GM12873 (cell line): ENCODE data around the gene TYK2.

Experiments
- TF ChIP-seq, protein P1 (sequence below): IDR thresholded peaks from 2 replicates; pipeline ENCODE4 v1.5.1; 2012; ENCODE audit warnings: low read depth, mild to moderate bottlenecking, moderate library complexity, low read length, control low read depth; ENCODE audit not compliant: insufficient read depth; ENCODE audit errors: missing control alignments

Gene TYK2

DNA sequence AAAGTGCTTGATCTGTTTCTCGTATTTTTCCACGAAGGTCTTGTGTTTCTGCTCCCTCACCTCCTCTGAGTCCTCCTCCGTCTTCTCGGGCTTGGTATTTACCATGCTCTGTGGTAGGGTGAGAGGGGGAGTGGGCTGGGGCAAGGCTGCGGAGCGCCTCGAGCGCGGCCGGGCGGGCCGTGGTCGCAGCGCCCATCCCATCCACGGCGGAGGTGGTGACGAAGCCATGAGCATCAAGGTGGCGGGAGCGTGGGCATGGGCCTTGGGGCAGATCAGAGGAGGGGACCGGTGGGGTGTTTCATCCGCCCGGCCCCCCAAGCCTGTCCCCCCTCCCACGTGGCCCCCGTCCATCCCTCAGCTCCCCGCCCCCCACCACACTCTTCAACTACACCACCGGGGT lies 15.1 kb upstream of the TYK2 start:
- TF ChIP-seq, protein P1, sequence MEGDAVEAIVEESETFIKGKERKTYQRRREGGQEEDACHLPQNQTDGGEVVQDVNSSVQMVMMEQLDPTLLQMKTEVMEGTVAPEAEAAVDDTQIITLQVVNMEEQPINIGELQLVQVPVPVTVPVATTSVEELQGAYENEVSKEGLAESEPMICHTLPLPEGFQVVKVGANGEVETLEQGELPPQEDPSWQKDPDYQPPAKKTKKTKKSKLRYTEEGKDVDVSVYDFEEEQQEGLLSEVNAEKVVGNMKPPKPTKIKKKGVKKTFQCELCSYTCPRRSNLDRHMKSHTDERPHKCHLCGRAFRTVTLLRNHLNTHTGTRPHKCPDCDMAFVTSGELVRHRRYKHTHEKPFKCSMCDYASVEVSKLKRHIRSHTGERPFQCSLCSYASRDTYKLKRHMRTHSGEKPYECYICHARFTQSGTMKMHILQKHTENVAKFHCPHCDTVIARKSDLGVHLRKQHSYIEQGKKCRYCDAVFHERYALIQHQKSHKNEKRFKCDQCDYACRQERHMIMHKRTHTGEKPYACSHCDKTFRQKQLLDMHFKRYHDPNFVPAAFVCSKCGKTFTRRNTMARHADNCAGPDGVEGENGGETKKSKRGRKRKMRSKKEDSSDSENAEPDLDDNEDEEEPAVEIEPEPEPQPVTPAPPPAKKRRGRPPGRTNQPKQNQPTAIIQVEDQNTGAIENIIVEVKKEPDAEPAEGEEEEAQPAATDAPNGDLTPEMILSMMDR: no peak

DNA sequence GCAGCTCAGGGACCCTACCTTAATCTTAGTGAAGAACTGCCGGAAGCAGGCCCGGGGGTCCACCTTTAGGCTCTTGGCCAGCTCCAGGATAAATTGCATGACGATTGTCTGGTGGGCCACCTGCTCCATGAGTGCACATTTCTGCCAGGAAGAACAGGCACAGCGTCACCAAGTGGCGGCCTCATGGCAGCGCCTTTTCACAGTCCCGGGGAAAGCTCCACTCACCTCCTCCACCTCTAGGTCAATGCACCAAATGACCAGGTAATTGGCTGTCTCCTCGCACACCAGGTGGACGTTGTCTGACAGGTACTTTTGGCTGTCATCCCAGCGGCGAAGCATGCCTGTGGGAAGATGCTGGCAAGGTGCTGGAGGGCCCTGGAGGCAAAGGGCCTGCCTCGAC lies 14.6 kb upstream of the TYK2 start:
- TF ChIP-seq, protein P1: peak; percentile 6

DNA sequence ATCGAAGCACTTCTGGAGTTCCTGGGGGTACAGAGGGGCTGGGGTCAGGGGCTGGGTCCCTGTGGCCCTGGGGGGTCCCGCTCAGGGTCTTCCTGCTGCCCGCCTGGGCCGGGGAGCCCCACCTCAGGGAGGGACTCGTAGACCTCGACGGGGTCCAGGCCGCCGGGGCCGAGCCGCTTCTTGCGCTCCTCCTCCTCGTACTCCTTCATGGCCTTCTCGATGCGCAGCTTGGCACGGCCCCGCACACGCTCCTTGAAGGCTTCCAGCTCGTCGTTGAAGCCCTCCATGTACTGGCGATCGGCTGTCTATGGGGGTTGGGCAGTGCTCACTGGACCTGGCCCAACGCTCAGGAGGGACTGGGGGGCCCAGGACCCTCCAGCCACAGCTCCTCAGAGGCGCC lies 12.8 kb upstream of the TYK2 start:
- TF ChIP-seq, protein P1: no peak

DNA sequence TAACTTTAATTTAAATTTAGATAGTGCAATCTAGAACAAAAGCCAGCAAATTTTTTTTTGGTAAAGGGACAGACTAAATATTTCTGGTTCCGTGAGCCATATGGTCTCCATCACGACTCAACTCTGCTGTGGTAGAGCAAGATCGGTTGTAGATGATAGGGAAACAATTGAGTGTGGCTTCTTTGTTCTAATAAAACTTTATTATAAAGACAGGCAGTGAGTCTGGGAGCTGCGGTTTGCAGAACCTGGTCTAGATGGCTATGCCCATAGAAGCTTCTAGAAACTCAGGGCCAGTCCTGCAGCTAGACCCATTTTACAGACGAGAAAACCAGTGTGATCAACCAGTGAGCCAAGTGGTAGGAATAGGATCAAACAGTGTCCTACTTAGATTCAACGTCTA lies 11.7 kb upstream of the TYK2 start:
- TF ChIP-seq, protein P1: no peak

DNA sequence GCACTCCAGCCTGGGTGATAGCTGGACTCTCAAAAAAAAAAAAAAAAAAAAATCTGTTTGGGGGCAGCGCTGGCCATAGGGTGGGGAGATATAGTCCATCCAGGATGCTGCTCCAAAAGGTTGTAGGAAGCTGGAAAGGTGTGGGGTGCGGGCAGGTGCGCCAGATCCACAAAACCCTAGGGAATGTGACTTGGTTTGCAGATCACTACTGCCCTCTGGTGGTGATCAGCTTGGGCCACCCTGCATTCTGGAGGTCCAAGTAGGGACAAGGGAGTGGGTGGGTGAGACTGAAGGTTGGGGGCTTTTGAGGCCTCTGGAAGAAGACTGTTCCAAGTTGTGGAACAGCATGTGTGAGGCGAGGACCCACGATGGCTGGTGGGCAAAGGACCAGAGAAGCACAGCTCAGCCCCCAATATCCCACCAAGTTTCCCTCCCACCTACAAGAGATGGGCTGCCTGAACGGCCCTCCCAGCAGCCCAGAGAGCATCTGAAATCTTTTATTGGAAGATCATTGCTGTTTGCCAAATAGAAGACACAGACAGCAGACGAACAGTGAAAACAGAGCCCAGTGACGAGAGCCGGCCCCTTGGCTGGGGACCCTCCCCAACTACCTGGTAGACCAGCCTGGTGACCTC lies 10.4 kb upstream of the TYK2 start:
- TF ChIP-seq, protein P1: peak; percentile 94

DNA sequence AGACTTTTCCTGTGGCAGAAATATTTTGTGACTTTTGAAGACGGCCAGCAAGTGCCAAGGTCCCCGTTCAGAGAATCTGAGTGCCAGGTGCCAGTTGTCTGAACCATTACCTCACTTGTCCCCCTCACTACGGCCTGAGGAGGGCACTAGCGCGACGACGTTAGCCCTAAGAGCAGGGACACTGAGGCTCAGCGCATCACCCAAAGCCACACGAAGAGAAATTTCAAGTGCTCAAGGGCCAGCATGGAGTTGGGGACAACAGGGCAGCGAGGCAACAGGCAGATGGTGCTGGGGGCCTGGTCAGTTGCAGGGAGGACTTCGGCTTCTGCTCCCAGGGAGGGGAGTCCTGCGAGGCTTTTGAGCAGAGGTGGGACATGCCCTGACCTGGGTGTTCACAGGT lies 9.5 kb upstream of the TYK2 start:
- TF ChIP-seq, protein P1: peak; percentile 44

DNA sequence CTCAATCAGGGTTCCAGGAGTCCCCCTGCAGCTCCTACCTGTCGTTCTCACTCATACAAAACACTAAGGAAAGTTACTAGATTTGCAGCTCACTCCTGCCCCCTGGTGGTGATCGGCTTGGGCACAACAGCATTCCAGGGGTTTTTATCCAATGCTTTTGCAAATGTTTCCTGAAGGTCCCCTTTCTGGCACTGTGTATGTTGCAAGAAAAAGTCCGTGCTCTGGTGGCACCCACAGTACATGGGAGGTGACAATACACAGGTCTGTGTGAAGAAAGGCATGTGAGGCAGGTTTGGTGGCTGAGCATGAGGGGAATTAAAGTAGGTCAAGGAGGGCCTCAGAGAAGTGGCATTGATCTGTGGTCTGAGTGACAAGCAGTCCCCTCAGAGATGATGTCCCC lies 8.6 kb upstream of the TYK2 start:
- TF ChIP-seq, protein P1: peak; percentile 94
